Choroid plexus epithelial cell (primary cell): ENCODE measurements around the gene NAV3.

Experiments
- DNase-seq: peaks from one replicate; pipeline ENCODE4 v3.0.0-alpha.2; 2010; ENCODE audit warnings: low read depth
- H3K4me3 ChIP-seq: 2 replicates; pipeline ENCODE4 v1.5.1; 2011; ENCODE audit warnings: low read depth, mild to moderate bottlenecking, control low read depth, low read length, moderate library complexity
- CTCF ChIP-seq: conservative IDR thresholded peaks from 2 replicates; pipeline ENCODE4 v1.5.1; 2011; ENCODE audit warnings: low read depth, mild to moderate bottlenecking, control low read depth, inconsistent platforms, low read length, moderate library complexity

The NAV3 gene

GRCh38 chr12:78002878-78003277 lies 172.2 kb downstream of the NAV3 start:
- DNase-seq: peak; percentile 74
- peak; percentile 35 for TF ChIP-seq CTCF
- no peak overlapping the region for H3K4me3 ChIP-seq

- DNase-seq: no peak
- TF ChIP-seq CTCF: no peak
- no peak overlapping the region for H3K4me3 ChIP-seq
Measured at GRCh38 chr12:78004249-78005093, 173.8 kb downstream of the NAV3 start.

GRCh38 chr12:78005094-78005492 lies 174.4 kb downstream of the NAV3 start:
- H3K4me3 ChIP-seq: no peak overlapping the region
- TF ChIP-seq CTCF: no peak
- no peak for DNase-seq

- no peak for TF ChIP-seq CTCF
- no peak for DNase-seq
- H3K4me3 ChIP-seq: no peak overlapping the region
Measured at GRCh38 chr12:78007173-78007572, 176.5 kb downstream of the NAV3 start.

GRCh38 chr12:78009031-78009430 lies 178.3 kb downstream of the NAV3 start:
- TF ChIP-seq CTCF: no peak

GRCh38 chr12:78018171-78018910 lies 187.6 kb downstream of the NAV3 start:
- no peak overlapping the region for H3K4me3 ChIP-seq
- peak; percentile 64 for DNase-seq
- TF ChIP-seq CTCF: no peak

More at GRCh38 chr12:78009031-78009430, 178.3 kb downstream of the NAV3 start:
- H3K4me3 ChIP-seq: no peak overlapping the region
- no peak for DNase-seq
